Activated CD8-positive, alpha-beta T cell treated with anti-CD3 and anti-CD28 coated beads for 36 hours (primary cell): ENCODE results near the gene PATJ. TPM values are rescaled to one million over a fixed set of nuclear protein-coding genes. Genes with fewer than 3 reads are reported as not detected.
"Not testable (repeated sequence)": the region's sequence is repeated elsewhere in the genome, so short reads cannot be mapped to it uniquely, and the experiment has no call there.

ENCODE experiments used
- ATAC-seq: fragments of 200-7000 bp; cut with Tn5 transposase; one replicate; pipeline ENCODE4 v1.10.0; 2021; ENCODE audit warnings: mild to moderate bottlenecking, moderate library complexity
- CTCF ChIA-PET: fragments of 350-600 bp; sonication (Branson Sonifier 250); formaldehyde crosslinking; loops from one replicate; lab custom pipeline; 2021; ENCODE audit warnings: antibody characterized with exemption; lab: Charles Lee
- POLR2A ChIA-PET: fragments of 350-600 bp; sonication (Branson Sonifier 250); formaldehyde crosslinking; loops from one replicate; lab custom pipeline; 2021; ENCODE audit warnings: antibody characterized with exemption; lab: Charles Lee
- DNase-seq: peaks from one replicate; pipeline ENCODE4 v3.0.0-alpha.2; 2020
- H3K27ac Mint-ChIP-seq: one replicate; pipeline ENCODE4 v1.8.0; 2021; ENCODE audit warnings: mild to moderate bottlenecking, mixed read lengths
- H3K27me3 Mint-ChIP-seq: one replicate; pipeline ENCODE4 v1.8.0; 2021; ENCODE audit warnings: mixed read lengths
- H3K36me3 Mint-ChIP-seq: one replicate; pipeline ENCODE4 v1.8.0; 2021; ENCODE audit warnings: low read depth, mixed read lengths
- H3K4me1 Mint-ChIP-seq: one replicate; pipeline ENCODE4 v1.8.0; 2021; ENCODE audit warnings: low read depth, mixed read lengths
- H3K4me3 Mint-ChIP-seq: one replicate; pipeline ENCODE4 v1.8.0; 2021; ENCODE audit warnings: mild to moderate bottlenecking, moderate library complexity, mixed read lengths
- H3K9me3 Mint-ChIP-seq: one replicate; pipeline ENCODE4 v1.8.0; 2021; ENCODE audit warnings: mixed read lengths
- intact Hi-C: fragments of 100-400 bp; cut with micrococcal nuclease; formaldehyde crosslinking; loops from one replicate; pipeline ENCODE4 v1.10.0; 2022
- total RNA-seq, 2 experiments: library from RNA; stranded (reverse); gene quantifications; one replicate each; pipeline ENCODE4 v1.2.3, GENCODE V29; 2021
- TF ChIP-seq, protein P1 (sequence below): fragments of 200-600 bp; IDR thresholded peaks from one replicate; pipeline ENCODE4 v1.8.0; 2022; ENCODE audit warnings: antibody characterized with exemption, mild to moderate bottlenecking

Gene PATJ
- total RNA-seq, 2 experiments from 2014 or later = 8.1 to 9.2 TPM

DNA sequence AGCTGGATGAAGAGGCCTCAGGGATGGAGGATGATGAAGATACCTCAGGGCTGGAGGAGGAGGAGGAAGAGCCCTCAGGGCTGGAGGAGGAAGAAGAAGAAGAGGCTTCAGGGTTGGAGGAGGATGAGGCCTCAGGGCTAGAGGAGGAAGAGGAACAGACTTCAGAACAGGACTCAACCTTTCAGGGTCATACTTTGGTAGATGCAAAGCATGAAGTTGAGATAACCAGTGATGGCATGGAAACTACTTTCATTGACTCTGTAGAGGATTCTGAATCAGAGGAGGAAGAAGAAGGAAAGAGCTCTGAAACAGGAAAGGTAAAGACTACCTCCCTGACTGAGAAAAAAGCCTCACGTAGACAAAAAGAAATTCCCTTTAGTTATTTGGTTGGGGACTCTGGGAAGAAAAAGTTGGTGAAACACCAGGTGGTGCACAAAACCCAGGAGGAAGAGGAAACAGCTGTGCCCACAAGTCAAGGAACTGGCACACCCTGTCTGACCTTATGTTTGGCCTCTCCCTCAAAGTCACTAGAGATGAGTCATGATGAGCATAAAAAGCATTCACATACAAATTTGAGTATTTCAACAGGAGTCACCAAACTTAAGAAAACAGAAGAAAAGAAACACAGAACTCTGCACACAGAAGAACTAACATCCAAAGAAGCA is 467.8 kb downstream of the PATJ start:
- Mint-ChIP-seq H3K36me3 (peaks cover 2% of the 10 kb centered on the region), H3K4me3 (no peak overlapping the region), H3K9me3 (peaks cover 14% of the 10 kb centered on the region), H3K27me3 (peaks cover 4% of the 10 kb centered on the region), H3K27ac (no peak overlapping the region), H3K4me1 (peaks cover 8% of the 10 kb centered on the region)
- intact Hi-C loops = no loop called here
- no peak for DNase-seq
- no peak for ATAC-seq
- TF ChIP-seq, protein P1, sequence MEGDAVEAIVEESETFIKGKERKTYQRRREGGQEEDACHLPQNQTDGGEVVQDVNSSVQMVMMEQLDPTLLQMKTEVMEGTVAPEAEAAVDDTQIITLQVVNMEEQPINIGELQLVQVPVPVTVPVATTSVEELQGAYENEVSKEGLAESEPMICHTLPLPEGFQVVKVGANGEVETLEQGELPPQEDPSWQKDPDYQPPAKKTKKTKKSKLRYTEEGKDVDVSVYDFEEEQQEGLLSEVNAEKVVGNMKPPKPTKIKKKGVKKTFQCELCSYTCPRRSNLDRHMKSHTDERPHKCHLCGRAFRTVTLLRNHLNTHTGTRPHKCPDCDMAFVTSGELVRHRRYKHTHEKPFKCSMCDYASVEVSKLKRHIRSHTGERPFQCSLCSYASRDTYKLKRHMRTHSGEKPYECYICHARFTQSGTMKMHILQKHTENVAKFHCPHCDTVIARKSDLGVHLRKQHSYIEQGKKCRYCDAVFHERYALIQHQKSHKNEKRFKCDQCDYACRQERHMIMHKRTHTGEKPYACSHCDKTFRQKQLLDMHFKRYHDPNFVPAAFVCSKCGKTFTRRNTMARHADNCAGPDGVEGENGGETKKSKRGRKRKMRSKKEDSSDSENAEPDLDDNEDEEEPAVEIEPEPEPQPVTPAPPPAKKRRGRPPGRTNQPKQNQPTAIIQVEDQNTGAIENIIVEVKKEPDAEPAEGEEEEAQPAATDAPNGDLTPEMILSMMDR = no peak
- ChIA-PET POLR2A (no interaction called here), CTCF (no interaction called here)

- H3K4me3 Mint-ChIP-seq = no peak overlapping the region
- DNase-seq (no peak), ATAC-seq (no peak)
- H3K4me1 Mint-ChIP-seq = peaks cover 8% of the 10 kb centered on the region
- H3K36me3 Mint-ChIP-seq = peaks cover 2% of the 10 kb centered on the region
- ChIA-PET POLR2A (no interaction called here), CTCF (no interaction called here)
- no peak overlapping the region for H3K27ac Mint-ChIP-seq
- peaks cover 14% of the 10 kb centered on the region for H3K9me3 Mint-ChIP-seq
- intact Hi-C loops = no loop called here
- TF ChIP-seq, protein P1 = no peak
- H3K27me3 Mint-ChIP-seq = peaks cover 4% of the 10 kb centered on the region
Observed at GRCh38 chr1:62210960-62211359, 468.7 kb downstream of the PATJ start.

- H3K36me3 Mint-ChIP-seq = peaks cover 2% of the 10 kb centered on the region
- no peak overlapping the region for H3K4me3 Mint-ChIP-seq
- H3K9me3 Mint-ChIP-seq = peaks cover 10% of the 10 kb centered on the region
- H3K27ac Mint-ChIP-seq = no peak overlapping the region
- CTCF ChIA-PET = no interaction called here
- intact Hi-C loops = no loop called here
- H3K27me3 Mint-ChIP-seq = no peaks in the 10 kb centered on the region
- POLR2A ChIA-PET = no interaction called here
- peaks cover 8% of the 10 kb centered on the region for H3K4me1 Mint-ChIP-seq
- DNase-seq (no peak), ATAC-seq (no peak)
- TF ChIP-seq, protein P1 = no peak
Observed at GRCh38 chr1:62212411-62212810, 470.1 kb downstream of the PATJ start.

DNA sequence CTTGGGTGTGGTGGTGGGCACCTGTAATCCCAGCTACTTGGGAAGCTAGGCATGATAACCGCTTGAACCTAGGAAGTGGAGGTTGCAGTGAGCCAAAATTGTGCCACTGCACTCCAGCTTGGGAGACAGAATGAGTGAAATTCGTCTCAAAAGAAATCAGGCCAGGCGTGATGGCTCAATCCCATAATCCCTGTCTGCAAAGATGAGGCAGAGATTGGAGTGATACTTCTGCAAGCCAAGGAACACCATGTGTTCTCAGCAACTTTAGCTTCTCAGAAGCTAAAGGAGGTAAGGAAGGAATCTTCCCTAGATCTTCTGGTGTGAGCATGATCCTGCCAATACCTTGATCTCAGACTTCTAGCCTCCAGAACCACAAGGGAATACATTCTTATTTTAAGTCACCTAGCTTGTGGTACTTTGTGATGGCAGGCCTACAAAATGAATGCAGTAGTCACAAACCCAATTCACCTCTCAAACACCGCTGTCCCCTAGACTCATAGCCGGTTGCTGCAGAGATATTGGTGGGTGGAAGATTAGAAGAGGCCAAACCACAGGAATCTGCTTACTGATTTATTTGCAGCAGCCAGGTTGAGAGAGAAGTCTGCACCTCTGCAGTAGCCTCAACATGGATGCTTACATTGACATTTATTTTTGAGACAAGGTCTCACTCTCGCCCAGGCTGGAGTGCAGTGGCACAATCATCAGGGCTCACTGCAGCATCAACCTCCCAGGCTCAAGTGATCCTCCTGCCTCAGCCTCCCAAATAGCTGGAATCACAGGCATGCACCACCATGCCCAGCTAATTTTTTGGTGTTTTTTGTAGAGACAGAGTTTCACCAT is 471.0 kb downstream of the PATJ start:
- ATAC-seq (no peak), DNase-seq (no peak)
- intact Hi-C loops = no loop called here
- H3K4me3 Mint-ChIP-seq = no peak overlapping the region
- TF ChIP-seq, protein P1 = no peak
- POLR2A ChIA-PET = no interaction called here
- H3K36me3 Mint-ChIP-seq = peaks cover 2% of the 10 kb centered on the region
- CTCF ChIA-PET = no interaction called here
- H3K27ac Mint-ChIP-seq = no peak overlapping the region
- peaks cover 8% of the 10 kb centered on the region for H3K4me1 Mint-ChIP-seq
- H3K27me3 Mint-ChIP-seq = no peaks in the 10 kb centered on the region
- H3K9me3 Mint-ChIP-seq = peaks cover 10% of the 10 kb centered on the region

DNA sequence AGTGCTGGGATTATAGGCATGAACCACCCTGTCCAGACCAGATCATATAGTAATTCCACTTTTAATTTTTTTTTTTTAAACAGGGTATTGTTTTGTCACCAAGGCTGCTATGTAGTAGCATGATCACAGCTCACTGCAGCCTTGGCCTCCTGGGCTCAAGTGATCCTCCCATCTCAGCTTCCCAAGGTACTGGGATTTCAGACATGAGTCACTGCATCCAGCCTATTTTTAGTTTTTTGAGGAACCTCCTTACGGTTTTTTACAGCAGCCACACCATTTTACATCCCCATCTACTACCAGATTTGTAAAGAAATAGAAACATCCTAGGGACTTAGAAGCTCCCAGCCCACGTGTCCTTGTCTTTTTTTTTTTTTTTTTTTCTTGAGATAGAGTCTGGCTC is 476.3 kb downstream of the PATJ start:
- Mint-ChIP-seq H3K9me3 (no peaks in the 10 kb centered on the region), H3K27me3 (no peaks in the 10 kb centered on the region), H3K27ac (no peak overlapping the region), H3K4me1 (no peaks in the 10 kb centered on the region), H3K36me3 (no peaks in the 10 kb centered on the region), H3K4me3 (no peak overlapping the region)
- DNase-seq (no peak), ATAC-seq (no peak)
- CTCF ChIA-PET = no interaction called here
- intact Hi-C loops = no loop called here
- TF ChIP-seq, protein P1 = no peak
- POLR2A ChIA-PET = no interaction called here

DNA sequence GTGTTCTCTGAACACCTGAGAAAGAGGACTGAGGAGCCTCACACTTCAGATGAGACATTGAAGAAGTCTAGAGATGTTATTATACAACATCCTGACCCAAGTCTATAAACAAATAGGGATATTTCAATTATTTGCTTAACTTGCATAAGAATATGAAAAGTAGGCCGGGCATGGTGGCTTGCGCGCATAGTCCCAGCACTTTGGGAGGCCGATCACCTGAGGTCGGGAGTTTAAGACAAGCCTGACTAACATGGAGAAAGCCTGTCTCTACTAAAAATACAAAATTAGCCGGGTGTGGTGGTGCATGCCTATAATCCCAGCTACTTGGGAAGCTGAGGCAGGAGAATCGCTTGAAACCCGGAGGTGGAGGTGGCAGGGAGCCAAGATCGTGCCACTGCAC is 478.2 kb downstream of the PATJ start:
- CTCF ChIA-PET, intact Hi-C loops, H3K27me3 Mint-ChIP-seq, H3K9me3 Mint-ChIP-seq, H3K36me3 Mint-ChIP-seq, H3K27ac Mint-ChIP-seq, DNase-seq, H3K4me1 Mint-ChIP-seq, ATAC-seq, POLR2A ChIA-PET, H3K4me3 Mint-ChIP-seq: not testable (repeated sequence)
